Measurements from ENCODE around the gene IFT22. TPM values are rescaled to one million over a fixed set of nuclear protein-coding genes. Genes with fewer than 3 reads are reported as not detected.
"Not testable (repeated sequence)": the region's sequence is repeated elsewhere in the genome, so short reads cannot be mapped to it uniquely, and the experiment has no call there.

Gene IFT22
- total RNA-seq, 2 donors from 2014 or later = 39.0 to 44.0 TPM

DNA sequence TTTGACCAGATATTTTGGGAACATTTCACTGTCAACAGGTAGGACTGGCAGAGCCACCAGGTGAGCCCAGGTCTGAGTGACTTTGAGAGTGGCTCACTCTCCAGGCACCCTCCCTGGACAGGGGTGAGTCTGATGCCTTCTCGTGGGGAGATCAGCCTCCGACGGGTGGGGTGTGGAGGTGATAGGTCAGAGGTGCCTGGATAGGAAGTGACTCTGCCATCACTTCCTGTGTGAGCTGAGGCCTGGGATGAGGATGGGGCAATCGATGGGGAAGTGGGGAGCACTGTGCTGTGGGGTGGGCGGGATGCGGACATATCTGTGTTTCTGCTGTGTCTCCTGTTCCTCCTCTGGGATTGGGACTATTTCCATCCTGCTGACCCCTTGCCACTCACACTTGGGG, 34.6 kb downstream of the IFT22 start:
- TF ChIP-seq, protein P1, sequence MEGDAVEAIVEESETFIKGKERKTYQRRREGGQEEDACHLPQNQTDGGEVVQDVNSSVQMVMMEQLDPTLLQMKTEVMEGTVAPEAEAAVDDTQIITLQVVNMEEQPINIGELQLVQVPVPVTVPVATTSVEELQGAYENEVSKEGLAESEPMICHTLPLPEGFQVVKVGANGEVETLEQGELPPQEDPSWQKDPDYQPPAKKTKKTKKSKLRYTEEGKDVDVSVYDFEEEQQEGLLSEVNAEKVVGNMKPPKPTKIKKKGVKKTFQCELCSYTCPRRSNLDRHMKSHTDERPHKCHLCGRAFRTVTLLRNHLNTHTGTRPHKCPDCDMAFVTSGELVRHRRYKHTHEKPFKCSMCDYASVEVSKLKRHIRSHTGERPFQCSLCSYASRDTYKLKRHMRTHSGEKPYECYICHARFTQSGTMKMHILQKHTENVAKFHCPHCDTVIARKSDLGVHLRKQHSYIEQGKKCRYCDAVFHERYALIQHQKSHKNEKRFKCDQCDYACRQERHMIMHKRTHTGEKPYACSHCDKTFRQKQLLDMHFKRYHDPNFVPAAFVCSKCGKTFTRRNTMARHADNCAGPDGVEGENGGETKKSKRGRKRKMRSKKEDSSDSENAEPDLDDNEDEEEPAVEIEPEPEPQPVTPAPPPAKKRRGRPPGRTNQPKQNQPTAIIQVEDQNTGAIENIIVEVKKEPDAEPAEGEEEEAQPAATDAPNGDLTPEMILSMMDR (conservative IDR thresholded peaks at IDR 0.05) = no peak
- Histone ChIP-seq H3K27ac (ENCODE audit: low read depth, low read length) (no peak overlapping the region), H3K4me3 (ENCODE audit: low read length) (no peak overlapping the region), H3K9me3 (ENCODE audit: control insufficient read depth, low read length) (no peaks in the 10 kb centered on the region), H3K4me1 (ENCODE audit: control insufficient read depth, insufficient read depth, low read length) (no peaks in the 10 kb centered on the region), H3K27me3 (ENCODE audit: control insufficient read depth, insufficient read depth, low read length, poor library complexity, severe bottlenecking) (no peaks in the 10 kb centered on the region), H3K9ac (ENCODE audit: extremely low read depth, low read length, poor library complexity, severe bottlenecking) (no peak overlapping the region), H3K36me3 (ENCODE audit: control insufficient read depth, insufficient read depth, low read length) (no peaks in the 10 kb centered on the region)
- H3K4me1 Mint-ChIP-seq = peaks cover 7% of the 10 kb centered on the region
- H3K36me3 Mint-ChIP-seq (ENCODE audit: low read depth) = no peaks in the 10 kb centered on the region
- H3K27me3 Mint-ChIP-seq (ENCODE audit: insufficient read depth) = peaks cover 9% of the 10 kb centered on the region
- H3K9me3 Mint-ChIP-seq = no peaks in the 10 kb centered on the region
- 90 to 96% methylated on average over 2 to 6 of the region's 6 CpGs for WGBS, 2 experiments (ENCODE audit: insufficient coverage in 1 of 2, insufficient read length in 1 of 2)
- no peak overlapping the region for H3K4me3 Mint-ChIP-seq
- DNase-seq = no peak
- no peak overlapping the region for H3K27ac Mint-ChIP-seq

DNA sequence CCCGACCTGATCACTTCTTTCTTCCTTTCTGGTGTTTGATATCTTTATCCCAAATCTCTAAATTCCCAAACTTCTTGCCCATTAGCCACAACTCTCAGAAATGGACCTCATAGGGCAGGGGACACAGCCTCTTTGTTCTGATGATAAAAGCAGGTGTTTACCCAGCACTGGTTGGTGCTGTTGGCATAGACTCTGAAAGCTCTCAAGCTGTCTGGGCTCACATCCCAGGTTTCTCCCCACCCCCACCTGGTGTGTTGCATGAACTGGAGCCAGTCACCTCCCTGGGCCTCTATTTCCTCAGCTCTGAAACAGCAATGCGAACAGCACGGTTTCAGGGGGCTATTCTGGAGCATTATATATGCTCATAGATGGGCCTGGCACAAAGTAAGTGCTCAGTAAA, 35.7 kb downstream of the IFT22 start:
- H3K27ac ChIP-seq (ENCODE audit: low read depth, low read length); H3K4me3 Mint-ChIP-seq; H3K36me3 ChIP-seq (ENCODE audit: control insufficient read depth, insufficient read depth, low read length); DNase-seq; H3K9ac ChIP-seq (ENCODE audit: extremely low read depth, low read length, poor library complexity, severe bottlenecking); H3K4me1 ChIP-seq (ENCODE audit: control insufficient read depth, insufficient read depth, low read length); H3K36me3 Mint-ChIP-seq (ENCODE audit: low read depth); H3K4me1 Mint-ChIP-seq; H3K27me3 Mint-ChIP-seq (ENCODE audit: insufficient read depth); H3K27ac Mint-ChIP-seq; H3K4me3 ChIP-seq (ENCODE audit: low read length); H3K9me3 Mint-ChIP-seq; H3K27me3 ChIP-seq (ENCODE audit: control insufficient read depth, insufficient read depth, low read length, poor library complexity, severe bottlenecking); H3K9me3 ChIP-seq (ENCODE audit: control insufficient read depth, low read length): not testable (repeated sequence)
- WGBS, 2 experiments (ENCODE audit: insufficient coverage in 1 of 2, insufficient read length in 1 of 2) = 78 to 85% methylated on average over 3 of the region's 3 CpGs

DNA sequence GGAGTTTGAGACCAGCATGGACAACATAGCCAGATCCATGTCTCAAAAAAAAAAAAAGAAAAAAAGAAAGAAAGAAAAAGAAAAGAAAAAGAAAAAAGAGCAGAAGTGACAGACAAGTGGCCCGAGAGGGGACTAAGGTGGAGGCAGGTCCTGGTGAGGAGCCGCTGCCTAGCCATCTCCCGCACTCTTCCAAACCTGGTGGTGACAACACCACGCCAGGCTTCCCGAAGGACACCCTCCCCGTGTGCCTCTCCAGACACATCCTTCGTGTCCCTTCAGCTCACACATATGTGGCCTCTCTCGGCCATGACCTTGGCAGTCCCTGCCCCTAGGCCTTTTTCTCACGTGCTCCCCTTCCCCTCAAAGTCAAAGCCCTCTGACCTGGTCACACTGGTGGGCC, 36.4 kb downstream of the IFT22 start:
- Histone ChIP-seq H3K27ac (ENCODE audit: low read depth, low read length) (no peak overlapping the region), H3K9me3 (ENCODE audit: control insufficient read depth, low read length) (no peaks in the 10 kb centered on the region), H3K4me1 (ENCODE audit: control insufficient read depth, insufficient read depth, low read length) (no peaks in the 10 kb centered on the region), H3K27me3 (ENCODE audit: control insufficient read depth, insufficient read depth, low read length, poor library complexity, severe bottlenecking) (no peaks in the 10 kb centered on the region), H3K36me3 (ENCODE audit: control insufficient read depth, insufficient read depth, low read length) (no peaks in the 10 kb centered on the region), H3K9ac (ENCODE audit: extremely low read depth, low read length, poor library complexity, severe bottlenecking) (no peak overlapping the region), H3K4me3 (ENCODE audit: low read length) (no peak overlapping the region)
- Mint-ChIP-seq H3K36me3 (ENCODE audit: low read depth) (no peaks in the 10 kb centered on the region), H3K27ac (no peak overlapping the region), H3K4me1 (peaks cover 7% of the 10 kb centered on the region), H3K9me3 (no peaks in the 10 kb centered on the region), H3K27me3 (ENCODE audit: insufficient read depth) (peaks cover 5% of the 10 kb centered on the region), H3K4me3 (no peak overlapping the region)
- TF ChIP-seq, protein P1 (conservative IDR thresholded peaks at IDR 0.05) = no peak
- no peak for DNase-seq
- WGBS, 2 experiments (ENCODE audit: insufficient coverage in 1 of 2, insufficient read length in 1 of 2) = 91 to 98% methylated on average over 8 to 9 of the region's 9 CpGs

DNA sequence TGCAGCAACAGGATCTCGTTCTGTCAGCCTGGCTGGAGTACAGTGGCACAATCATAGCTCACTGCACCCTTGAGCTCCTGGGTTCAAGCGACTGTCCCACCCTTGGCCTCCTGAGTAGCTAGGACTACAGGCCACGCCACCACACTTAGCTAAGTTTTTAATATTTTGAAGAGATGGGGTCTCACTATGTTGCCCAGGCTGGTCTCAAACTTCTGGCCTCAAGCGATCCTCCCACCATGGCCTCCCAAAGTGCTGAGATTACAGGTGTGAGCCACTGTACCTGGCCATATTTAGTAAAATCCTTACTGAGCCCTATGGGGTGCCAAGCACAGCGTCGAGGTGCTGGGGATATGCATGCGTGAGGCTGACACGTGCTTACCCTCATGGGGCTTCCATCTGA, 40.7 kb downstream of the IFT22 start:
- not testable (repeated sequence) for H3K27me3 ChIP-seq (ENCODE audit: control insufficient read depth, insufficient read depth, low read length, poor library complexity, severe bottlenecking); H3K27me3 Mint-ChIP-seq (ENCODE audit: insufficient read depth); H3K9me3 ChIP-seq (ENCODE audit: control insufficient read depth, low read length); H3K36me3 ChIP-seq (ENCODE audit: control insufficient read depth, insufficient read depth, low read length); H3K4me1 Mint-ChIP-seq; DNase-seq; H3K4me3 ChIP-seq (ENCODE audit: low read length); H3K36me3 Mint-ChIP-seq (ENCODE audit: low read depth); H3K9ac ChIP-seq (ENCODE audit: extremely low read depth, low read length, poor library complexity, severe bottlenecking); H3K4me3 Mint-ChIP-seq; H3K9me3 Mint-ChIP-seq; H3K4me1 ChIP-seq (ENCODE audit: control insufficient read depth, insufficient read depth, low read length); H3K27ac Mint-ChIP-seq; H3K27ac ChIP-seq (ENCODE audit: low read depth, low read length)
- WGBS, 2 experiments (ENCODE audit: insufficient coverage in 1 of 2, insufficient read length in 1 of 2) = 90 to 94% methylated on average over 7 to 8 of the region's 8 CpGs
